Stomach smooth muscle (tissue), 2 donors: ENCODE data around the gene ZBTB47.

Experiments
- H3K27ac ChIP-seq: one replicate; pipeline ENCODE4 v1.7.0; 2013; ENCODE audit warnings: mild to moderate bottlenecking, low read length, inconsistent platforms
- H3K27me3 ChIP-seq, 2 donors: one replicate each; pipeline ENCODE4 v1.7.0; 2013; ENCODE audit warnings: low read length in 2 of 2; ENCODE audit not compliant: insufficient read depth in 2 of 2, control insufficient read depth in 1 of 2
- H3K36me3 ChIP-seq, 2 donors: one replicate each; pipeline ENCODE4 v1.7.0; 2013; ENCODE audit warnings: low read length in 2 of 2; ENCODE audit not compliant: control insufficient read depth in 2 of 2, insufficient read depth in 2 of 2
- H3K4me1 ChIP-seq: one replicate; pipeline ENCODE4 v1.7.0; 2013; ENCODE audit warnings: low read length; ENCODE audit not compliant: control insufficient read depth, insufficient read depth
- H3K4me3 ChIP-seq, 2 donors: one replicate each; pipeline ENCODE4 v1.7.0; 2013; ENCODE audit warnings: low read length in 2 of 2
- H3K9ac ChIP-seq, 2 donors: one replicate each; pipeline ENCODE4 v1.7.0; 2013; ENCODE audit warnings: low read length in 2 of 2, mild to moderate bottlenecking in 1 of 2
- H3K9me3 ChIP-seq, 2 donors: one replicate each; pipeline ENCODE4 v1.7.0; 2013; ENCODE audit warnings: low read length in 2 of 2; ENCODE audit not compliant: control insufficient read depth in 2 of 2
- donor health status: healthy.
- donor health status: Pancreatic carcinoma.

The ZBTB47 gene

GRCh38 chr3:42692667-42693529, 39.4 kb downstream of the ZBTB47 start:
- H3K27ac ChIP-seq: no peak overlapping the region
- no peak overlapping the region for H3K4me3 ChIP-seq
- no peaks in the 10 kb centered on the region for H3K36me3 ChIP-seq
- H3K9ac ChIP-seq: no peak overlapping the region
- H3K9me3 ChIP-seq: no peaks in the 10 kb centered on the region
- no peaks in the 10 kb centered on the region for H3K27me3 ChIP-seq
- H3K4me1 ChIP-seq: no peaks in the 10 kb centered on the region

- Histone ChIP-seq H3K4me3 (no peak overlapping the region), H3K9ac (no peak overlapping the region), H3K4me1 (no peaks in the 10 kb centered on the region), H3K27me3 (no peaks in the 10 kb centered on the region), H3K27ac (no peak overlapping the region), H3K36me3 (no peaks in the 10 kb centered on the region), H3K9me3 (no peaks in the 10 kb centered on the region)
Measured at GRCh38 chr3:42693530-42693930, 40.0 kb downstream of the ZBTB47 start.

GRCh38 chr3:42694366-42694765, 40.9 kb downstream of the ZBTB47 start:
- H3K36me3 ChIP-seq: no peaks in the 10 kb centered on the region
- H3K4me3 ChIP-seq: no peak overlapping the region
- H3K9me3 ChIP-seq: no peaks in the 10 kb centered on the region
- no peak overlapping the region for H3K9ac ChIP-seq
- no peaks in the 10 kb centered on the region for H3K27me3 ChIP-seq
- no peaks in the 10 kb centered on the region for H3K4me1 ChIP-seq
- H3K27ac ChIP-seq: no peak overlapping the region

- Histone ChIP-seq H3K27ac (no peak overlapping the region), H3K27me3 (peaks cover 0 to 1% of the 10 kb centered on the region in 2 donors), H3K4me1 (no peaks in the 10 kb centered on the region), H3K9ac (no peak overlapping the region), H3K9me3 (no peaks in the 10 kb centered on the region), H3K4me3 (no peak overlapping the region), H3K36me3 (no peaks in the 10 kb centered on the region)
Measured at GRCh38 chr3:42696356-42697288, 43.1 kb downstream of the ZBTB47 start.

GRCh38 chr3:42697289-42698051, 44.0 kb downstream of the ZBTB47 start:
- no peak overlapping the region for H3K27ac ChIP-seq

GRCh38 chr3:42698216-42698910, 44.9 kb downstream of the ZBTB47 start:
- H3K27ac ChIP-seq: no peak overlapping the region
- H3K4me1 ChIP-seq: no peaks in the 10 kb centered on the region
- H3K36me3 ChIP-seq: no peaks in the 10 kb centered on the region
- no peaks in the 10 kb centered on the region for H3K9me3 ChIP-seq
- H3K27me3 ChIP-seq: peaks cover 0 to 4% of the 10 kb centered on the region in 2 donors
- H3K4me3 ChIP-seq: no peak overlapping the region
- no peak overlapping the region for H3K9ac ChIP-seq

More at GRCh38 chr3:42697289-42698051, 44.0 kb downstream of the ZBTB47 start:
- Histone ChIP-seq H3K4me3 (no peak overlapping the region), H3K9ac (no peak overlapping the region), H3K4me1 (no peaks in the 10 kb centered on the region), H3K9me3 (no peaks in the 10 kb centered on the region), H3K27me3 (peaks cover 0 to 4% of the 10 kb centered on the region in 2 donors), H3K36me3 (no peaks in the 10 kb centered on the region)

- Histone ChIP-seq H3K9me3 (no peaks in the 10 kb centered on the region), H3K9ac (no peak overlapping the region), H3K4me3 (no peak overlapping the region), H3K27me3 (peaks cover 0 to 4% of the 10 kb centered on the region in 2 donors), H3K4me1 (no peaks in the 10 kb centered on the region), H3K27ac (no peak overlapping the region), H3K36me3 (no peaks in the 10 kb centered on the region)
Measured at GRCh38 chr3:42698911-42699230, 45.4 kb downstream of the ZBTB47 start.

GRCh38 chr3:42699511-42699971, 46.0 kb downstream of the ZBTB47 start:
- H3K27me3 ChIP-seq: peaks cover 0 to 4% of the 10 kb centered on the region in 2 donors
- H3K27ac ChIP-seq: no peak overlapping the region
- H3K4me3 ChIP-seq: no peak overlapping the region
- H3K36me3 ChIP-seq: no peaks in the 10 kb centered on the region
- no peak overlapping the region for H3K9ac ChIP-seq
- H3K9me3 ChIP-seq: no peaks in the 10 kb centered on the region
- no peaks in the 10 kb centered on the region for H3K4me1 ChIP-seq

GRCh38 chr3:42700366-42701288, 47.1 kb downstream of the ZBTB47 start:
- Histone ChIP-seq H3K27me3 (peaks cover 0 to 4% of the 10 kb centered on the region in 2 donors), H3K36me3 (no peaks in the 10 kb centered on the region), H3K9me3 (no peaks in the 10 kb centered on the region), H3K4me1 (no peaks in the 10 kb centered on the region), H3K27ac (no peak overlapping the region), H3K9ac (no peak overlapping the region), H3K4me3 (no peak overlapping the region)
